HG02588 (cell line): ENCODE data around the gene RBP4.
"Not testable (repeated sequence)": the region's sequence is repeated elsewhere in the genome, so short reads cannot be mapped to it uniquely, and the experiment has no call there.

Experiments
- ATAC-seq: cut with Tn5 transposase; IDR thresholded peaks from one replicate; pipeline ENCODE4 v1.9.1; 2021; ENCODE audit warnings: mild to moderate bottlenecking, moderate library complexity; ENCODE audit not compliant: unreplicated experiment

RBP4 gene

GRCh38 chr10:93567277-93568104 lies 33.5 kb downstream of the RBP4 start:
- ATAC-seq: no peak

DNA sequence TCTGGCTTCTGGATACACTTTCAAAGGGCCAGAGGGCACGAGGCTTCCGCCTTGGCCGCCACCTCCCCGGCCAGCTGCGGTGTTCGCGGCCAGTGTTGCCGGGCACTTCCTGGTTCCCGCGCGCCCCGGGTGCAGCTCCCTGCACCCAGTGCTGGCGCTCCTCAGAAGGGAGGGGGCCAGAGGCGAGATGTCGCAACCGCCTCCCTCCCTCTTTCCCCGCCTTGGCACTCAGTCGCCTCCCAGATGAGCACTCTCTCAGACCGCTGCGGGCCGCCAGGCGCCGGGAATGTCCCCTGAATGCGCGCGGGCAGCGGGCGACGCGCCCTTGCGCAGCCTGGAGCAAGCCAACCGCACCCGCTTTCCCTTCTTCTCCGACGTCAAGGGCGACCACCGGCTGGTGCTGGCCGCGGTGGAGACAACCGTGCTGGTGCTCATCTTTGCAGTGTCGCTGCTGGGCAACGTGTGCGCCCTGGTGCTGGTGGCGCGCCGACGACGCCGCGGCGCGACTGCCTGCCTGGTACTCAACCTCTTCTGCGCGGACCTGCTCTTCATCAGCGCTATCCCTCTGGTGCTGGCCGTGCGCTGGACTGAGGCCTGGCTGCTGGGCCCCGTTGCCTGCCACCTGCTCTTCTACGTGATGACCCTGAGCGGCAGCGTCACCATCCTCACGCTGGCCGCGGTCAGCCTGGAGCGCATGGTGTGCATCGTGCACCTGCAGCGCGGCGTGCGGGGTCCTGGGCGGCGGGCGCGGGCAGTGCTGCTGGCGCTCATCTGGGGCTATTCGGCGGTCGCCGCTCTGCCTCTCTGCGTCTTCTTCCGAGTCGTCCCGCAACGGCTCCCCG lies 34.4 kb downstream of the RBP4 start, which contains the start of gene FFAR4:
Gene FFAR4 (plus strand): TSS at position 231 of the 842 bp plus-strand sequence. CDS start 56 bp downstream, at position 287.
- no peak for ATAC-seq

- ATAC-seq: no peak
These were observed 35.6 kb downstream of the RBP4 start for GRCh38 chr10:93565446-93565845.

DNA sequence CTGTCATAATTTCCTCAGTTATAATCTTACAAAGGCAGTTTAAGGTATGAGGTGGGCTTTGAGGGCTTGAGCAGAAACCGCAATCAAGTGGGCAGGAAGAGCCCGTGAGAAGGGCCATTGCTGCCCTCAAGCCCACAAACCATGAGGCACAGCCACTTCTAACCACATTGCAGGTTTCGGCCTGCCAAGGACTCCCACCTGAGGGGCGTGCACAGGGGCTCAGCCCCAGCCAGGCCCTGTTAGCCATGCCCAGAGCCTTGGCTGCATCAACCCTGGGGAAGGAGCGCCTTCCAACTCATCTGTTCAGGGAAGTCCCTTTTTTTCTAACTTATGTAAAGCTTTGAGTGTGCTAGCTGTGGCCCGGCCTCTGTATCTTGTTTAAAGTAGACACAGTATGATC lies 40.5 kb downstream of the RBP4 start:
- ATAC-seq: no peak

GRCh38 chr10:93559490-93559889 lies 41.5 kb downstream of the RBP4 start:
- no peak for ATAC-seq

DNA sequence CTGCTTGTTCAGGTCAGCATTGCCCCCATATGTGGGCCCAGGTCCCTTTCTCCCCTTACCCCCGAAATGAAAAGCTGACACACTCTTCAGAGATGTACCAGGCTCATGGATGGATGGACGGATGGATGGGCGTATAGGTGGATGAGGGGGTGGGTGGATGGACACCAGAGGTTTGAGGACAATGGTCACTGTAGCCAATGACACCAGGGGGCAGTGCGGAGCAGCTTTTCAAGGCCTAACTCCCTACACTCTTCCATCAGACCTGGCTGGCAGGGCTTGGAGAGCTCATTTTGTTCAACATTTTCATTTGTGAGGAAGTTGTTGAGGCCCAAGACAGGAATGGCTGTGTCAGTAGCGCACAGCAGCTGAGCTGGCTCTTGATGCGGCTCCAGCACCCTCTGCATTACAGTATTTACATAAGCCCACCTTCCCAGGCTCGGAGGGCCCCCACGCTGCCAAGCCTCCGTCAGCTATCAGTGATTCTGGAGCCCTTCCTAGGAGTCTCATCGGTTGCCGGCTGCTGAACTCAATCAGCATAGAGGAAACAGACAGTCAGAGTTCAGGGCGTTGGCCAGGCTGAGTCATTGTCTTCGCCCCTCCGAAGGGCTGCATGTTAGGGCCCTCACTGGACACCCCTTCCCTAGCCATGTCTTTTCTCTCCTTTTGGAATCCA lies 46.1 kb downstream of the RBP4 start:
- no peak for ATAC-seq

DNA sequence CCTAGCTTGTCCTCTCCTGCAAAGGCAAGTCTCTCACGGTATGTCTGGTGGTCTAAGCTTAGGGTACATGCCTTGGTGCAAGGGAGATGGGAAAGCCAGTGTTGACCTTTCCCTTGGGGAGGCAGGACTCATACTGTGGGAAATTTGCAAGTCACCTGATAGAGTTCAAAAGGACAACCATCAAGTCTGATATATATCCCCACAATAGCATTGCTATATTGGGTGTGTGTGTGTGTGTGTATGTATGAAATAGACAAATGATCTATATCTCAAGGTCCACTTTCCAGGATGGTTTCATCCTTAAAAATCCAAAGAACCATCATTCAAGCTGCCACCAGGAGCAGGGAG lies 46.7 kb downstream of the RBP4 start:
- ATAC-seq: no peak

- no peak for ATAC-seq
These were observed 47.3 kb downstream of the RBP4 start for GRCh38 chr10:93553482-93554315.

DNA sequence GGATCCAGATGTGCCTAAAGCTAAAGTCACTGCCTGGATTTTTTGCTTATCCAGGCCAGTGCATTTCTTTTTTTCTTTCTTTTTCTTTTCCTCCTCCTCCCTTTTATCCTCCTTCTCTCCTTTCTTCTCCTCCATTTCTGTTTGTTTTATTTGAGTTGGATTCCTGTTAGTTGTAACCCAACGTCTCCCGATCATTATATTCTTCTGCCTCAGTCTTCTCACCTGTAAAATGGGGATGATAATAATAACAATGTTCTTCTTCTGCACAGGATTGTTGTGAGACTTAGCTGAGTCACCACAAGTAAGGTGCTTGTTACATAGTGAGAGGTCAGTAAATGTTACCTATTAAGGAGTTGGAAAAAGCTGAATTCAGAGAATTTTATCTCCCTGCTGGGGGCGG lies 48.3 kb downstream of the RBP4 start:
- no peak for ATAC-seq

- no peak for ATAC-seq
These were observed 50.4 kb downstream of the RBP4 start for GRCh38 chr10:93550606-93551005.

- ATAC-seq: no peak
These were observed 52.5 kb downstream of the RBP4 start for GRCh38 chr10:93548376-93549071.

DNA sequence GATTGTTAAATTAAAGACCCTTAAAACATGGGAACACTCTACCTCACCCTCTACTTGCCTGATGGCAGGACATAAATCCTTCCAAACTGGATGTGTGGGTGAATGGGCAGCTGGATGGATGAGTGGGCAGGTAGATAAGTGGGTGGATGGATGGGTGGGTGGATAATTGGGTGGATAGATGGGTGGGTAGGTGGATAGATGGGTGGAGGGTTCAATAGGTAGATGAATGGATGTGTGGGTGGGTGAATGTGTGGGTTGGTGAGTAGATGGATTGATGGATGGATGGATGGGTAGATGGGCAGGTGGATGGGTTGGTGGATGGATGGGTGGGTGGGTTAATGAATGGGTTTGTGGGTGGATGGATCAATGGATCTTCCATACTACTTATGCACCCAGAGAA lies 53.5 kb downstream of the RBP4 start:
- ATAC-seq: no peak

DNA sequence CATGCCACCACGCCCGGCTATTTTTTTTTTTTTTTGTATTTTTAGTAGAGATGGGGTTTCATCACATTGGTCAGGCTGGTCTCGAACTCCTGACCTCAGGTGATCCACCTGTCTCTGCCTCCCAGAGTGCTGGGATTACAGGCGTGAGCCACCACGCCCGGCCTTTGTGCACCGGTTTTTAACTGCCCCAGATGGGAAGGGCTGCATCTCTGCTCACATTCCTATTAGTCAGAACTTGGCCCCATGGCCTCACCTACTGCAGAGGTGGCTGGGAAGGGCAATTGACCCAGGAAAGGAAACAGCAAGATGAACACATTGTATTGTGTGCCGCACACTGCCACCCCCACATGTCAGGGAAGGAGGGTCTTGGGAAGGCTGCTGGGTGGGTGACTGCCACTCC lies 54.0 kb downstream of the RBP4 start:
- not testable (repeated sequence) for ATAC-seq

- ATAC-seq: no peak
These were observed 58.7 kb downstream of the RBP4 start for GRCh38 chr10:93542358-93542791.
